H1 (cell line): ENCODE measurements around the gene PAQR7. TPM values are rescaled to one million over a fixed set of nuclear protein-coding genes. Genes with fewer than 3 reads are reported as not detected.

Experiments used
- CTCF ChIA-PET: fragments of 300-600 bp; sonication (Branson Sonifier 250); formaldehyde crosslinking; loops from one replicate; lab custom pipeline; 2021; ENCODE audit not compliant: partially characterized antibody; lab: Charles Lee
- POLR2A ChIA-PET: fragments of 300-600 bp; sonication (Branson Sonifier 250); formaldehyde crosslinking; loops from one replicate; lab custom pipeline; 2021; ENCODE audit warnings: inconsistent platforms; ENCODE audit not compliant: partially characterized antibody; lab: Charles Lee
- DNase-seq, 2 experiments: peaks; one replicate each; pipeline versions ENCODE4 v3.0.0 to v3.0.0-alpha.2; 2010 to 2022; ENCODE audit warnings: low spot score in 2 of 2, low read depth in 1 of 2, mixed read lengths in 1 of 2
- FAIRE-seq: peaks from 2 replicates; lab custom pipeline; 2011; peaks lifted over from hg19 to GRCh38; lab: Jason Lieb, UNC
- H2AFZ ChIP-seq: 2 replicates; pipeline ENCODE4 v1.8.1; 2012; ENCODE audit warnings: low read length, inconsistent platforms
- H2AK5ac ChIP-seq: 2 replicates; pipeline ENCODE4 v1.6.1; 2013; ENCODE audit warnings: low read depth, low read length
- H2BK120ac ChIP-seq: replicated peaks from 2 replicates; pipeline ENCODE3; 2013; ENCODE audit warnings: low read depth, low read length, inconsistent platforms
- H2BK12ac ChIP-seq: 2 replicates; pipeline ENCODE4 v1.6.1; 2013; ENCODE audit warnings: low read depth, low read length
- H2BK15ac ChIP-seq: 2 replicates; pipeline ENCODE4 v1.6.1; 2013; ENCODE audit warnings: low read length
- H2BK20ac ChIP-seq: 2 replicates; pipeline ENCODE4 v1.6.1; 2013; ENCODE audit warnings: low read length
- H2BK5ac ChIP-seq: 2 replicates; pipeline ENCODE4 v1.6.1; 2013; ENCODE audit warnings: low read depth, low read length
- H3K14ac ChIP-seq: 2 replicates; pipeline ENCODE4 v1.6.1; 2013; ENCODE audit warnings: inconsistent platforms; ENCODE audit not compliant: insufficient read length
- H3K18ac ChIP-seq: 2 replicates; pipeline ENCODE4 v1.6.1; 2013; ENCODE audit warnings: low read length; ENCODE audit errors: extremely low read depth
- H3K23ac ChIP-seq: 2 replicates; pipeline ENCODE4 v1.6.1; 2013; ENCODE audit warnings: inconsistent platforms; ENCODE audit not compliant: insufficient read length
- H3K23me2 ChIP-seq: 2 replicates; pipeline ENCODE4 v1.6.1; 2013; ENCODE audit warnings: low read depth, low read length
- H3K27ac ChIP-seq: 2 replicates; pipeline ENCODE4 v1.6.1; 2011; ENCODE audit warnings: low read depth, low read length, inconsistent platforms
- H3K27me3 ChIP-seq, 4 experiments: replicated peaks in 1 of 4; 1 replicate in 1 of 4; 2 replicates in 3 of 4; pipeline versions ENCODE4 v1.6.1 to v1.8.1; 2011 to 2013; ENCODE audit warnings: low read length in 3 of 4, mild to moderate bottlenecking in 3 of 4, inconsistent platforms in 2 of 4, mixed read lengths in 2 of 4, moderate library complexity in 1 of 4; ENCODE audit not compliant: control insufficient read depth in 3 of 4, insufficient read depth in 3 of 4; ENCODE audit errors: extremely low read depth in 1 of 4
- H3K36me3 ChIP-seq, 4 experiments: 2 replicates each; pipeline versions ENCODE4 v1.6.1 to v1.8.1; 2011 to 2013; ENCODE audit warnings: mild to moderate bottlenecking in 4 of 4, low read length in 3 of 4, moderate library complexity in 2 of 4, control low read depth in 1 of 4, inconsistent platforms in 1 of 4; ENCODE audit not compliant: insufficient read depth in 4 of 4, control insufficient read depth in 2 of 4
- H3K4ac ChIP-seq: replicated peaks from 2 replicates; pipeline ENCODE3; 2013; ENCODE audit warnings: low read length, low read depth, mixed read lengths, inconsistent platforms; ENCODE audit not compliant: insufficient read length
- H3K4me1 ChIP-seq, 4 experiments: replicated peaks in 1 of 4; 1 replicate in 1 of 4; 2 replicates in 3 of 4; pipeline versions ENCODE4 v1.6.1 to v1.8.1; 2011 to 2013; ENCODE audit warnings: low read length in 3 of 4, inconsistent platforms in 2 of 4, mixed read lengths in 1 of 4; ENCODE audit not compliant: insufficient read depth in 4 of 4, control insufficient read depth in 3 of 4
- H3K4me2 ChIP-seq, 2 experiments: 2 replicates each; pipeline versions ENCODE4 v1.6.1 to v1.8.1; 2011 to 2013; ENCODE audit warnings: low read depth in 2 of 2, low read length in 2 of 2, control low read depth in 1 of 2, inconsistent platforms in 1 of 2, mild to moderate bottlenecking in 1 of 2; ENCODE audit not compliant: insufficient read depth in 1 of 2
- H3K4me3 ChIP-seq, 4 experiments: fragments of 200-600, 300-600 bp in 1 of 4; sonication (generic), shearing (Covaris generic), sonication (Bioruptor Twin) in 1 of 4; 2 replicates each; pipeline versions ENCODE4 v1.5.1 to v1.8.1; 2011 to 2016; ENCODE audit warnings: low read length in 4 of 4, low read depth in 3 of 4, control low read depth in 2 of 4, inconsistent platforms in 2 of 4, mild to moderate bottlenecking in 2 of 4, mixed read lengths in 1 of 4, moderate library complexity in 1 of 4; ENCODE audit not compliant: insufficient read depth in 2 of 4; ENCODE audit errors: extremely low read depth in 1 of 4
- H3K56ac ChIP-seq: replicated peaks from 2 replicates; pipeline ENCODE3; 2013; ENCODE audit warnings: low read depth, mild to moderate bottlenecking, mixed read lengths, low read length, inconsistent platforms; ENCODE audit not compliant: insufficient read length
- H3K79me1 ChIP-seq: 2 replicates; pipeline ENCODE4 v1.6.1; 2013; ENCODE audit warnings: low read depth, low read length, control low read depth
- H3K79me2 ChIP-seq, 2 experiments: 2 replicates each; pipeline versions ENCODE4 v1.6.1 to v1.8.1; 2012 to 2013; ENCODE audit warnings: low read length in 2 of 2, mild to moderate bottlenecking in 2 of 2, inconsistent platforms in 1 of 2; ENCODE audit not compliant: insufficient read depth in 2 of 2, control insufficient read depth in 1 of 2
- H3K9ac ChIP-seq, 4 experiments: replicated peaks in 1 of 4; 1 replicate in 1 of 4; 2 replicates in 3 of 4; pipeline versions ENCODE4 v1.6.1 to v1.8.1; 2011 to 2013; ENCODE audit warnings: low read depth in 3 of 4, low read length in 3 of 4, control low read depth in 2 of 4, mild to moderate bottlenecking in 2 of 4, moderate library complexity in 2 of 4, inconsistent platforms in 1 of 4; ENCODE audit errors: extremely low read depth in 1 of 4
- H3K9me3 ChIP-seq, 2 experiments: 2 replicates each; pipeline versions ENCODE4 v1.6.1 to v1.8.1; 2012 to 2013; ENCODE audit warnings: mild to moderate bottlenecking in 2 of 2, moderate library complexity in 2 of 2, control low read depth in 1 of 2, inconsistent platforms in 1 of 2, low read depth in 1 of 2, low read length in 1 of 2, mixed read lengths in 1 of 2; ENCODE audit not compliant: insufficient read depth in 2 of 2
- H4K20me1 ChIP-seq, 2 experiments: replicated peaks in 1 of 2; 2 replicates each; pipeline versions ENCODE3 to v1.8.1; 2011 to 2013; ENCODE audit warnings: inconsistent platforms in 2 of 2, low read length in 2 of 2, mild to moderate bottlenecking in 1 of 2; ENCODE audit not compliant: insufficient read depth in 2 of 2, control insufficient read depth in 1 of 2
- H4K5ac ChIP-seq: 2 replicates; pipeline ENCODE4 v1.6.1; 2013; ENCODE audit warnings: low read length, low read depth, mixed read lengths, inconsistent platforms; ENCODE audit not compliant: insufficient read length
- H4K8ac ChIP-seq: 2 replicates; pipeline ENCODE4 v1.8.0; 2013; ENCODE audit warnings: mild to moderate bottlenecking, moderate library complexity, low read length, inconsistent platforms; ENCODE audit not compliant: insufficient read depth; ENCODE audit errors: extremely low read depth
- H4K91ac ChIP-seq: replicated peaks from 2 replicates; pipeline ENCODE3; 2013; ENCODE audit warnings: low read length, mixed read lengths, inconsistent platforms; ENCODE audit not compliant: insufficient read length
- BCL11A ChIP-seq, 2 experiments: IDR thresholded peaks; one replicate each; pipeline ENCODE4 v1.6.1; 2011; ENCODE audit warnings: low read depth in 2 of 2, low read length in 2 of 2, mild to moderate bottlenecking in 2 of 2
- EZH2 ChIP-seq: fragments of 200-600 bp; sonication (generic); IDR thresholded peaks from 2 replicates; pipeline ENCODE4 v1.7.1; 2012; ENCODE audit warnings: low read depth, mild to moderate bottlenecking, moderate library complexity, low read length, inconsistent platforms; ENCODE audit not compliant: severe bottlenecking
- GABPA ChIP-seq: IDR thresholded peaks from 2 replicates; pipeline ENCODE4 v1.6.1; 2011; ENCODE audit warnings: mild to moderate bottlenecking, low read length, moderate library complexity, borderline replicate concordance; ENCODE audit not compliant: insufficient read depth
- HDAC2 ChIP-seq, 2 experiments: fragments of 300-600 bp in 1 of 2; sonication (generic) in 1 of 2; IDR thresholded peaks; 2 replicates each; pipeline ENCODE4 v1.6.1; 2011 to 2012; ENCODE audit warnings: low read depth in 2 of 2, low read length in 2 of 2, mild to moderate bottlenecking in 2 of 2, moderate library complexity in 2 of 2, borderline replicate concordance in 1 of 2, inconsistent platforms in 1 of 2
- POLR2A ChIP-seq, 2 experiments: IDR thresholded peaks; 1 replicate in 1 of 2; 2 replicates in 1 of 2; pipeline ENCODE4 v1.6.1; 2011; ENCODE audit warnings: low read depth in 2 of 2, low read length in 2 of 2, mild to moderate bottlenecking in 2 of 2; ENCODE audit errors: control extremely low read depth in 1 of 2
- SIN3A ChIP-seq, 2 experiments: IDR thresholded peaks in 1 of 2; conservative IDR thresholded peaks in 1 of 2; 2 replicates each; pipeline ENCODE4 v1.6.1; 2011 to 2012; ENCODE audit warnings: low read length in 2 of 2, improper control_type of control experiment in 1 of 2, low read depth in 1 of 2, mild to moderate bottlenecking in 1 of 2
- TAF1 ChIP-seq: IDR thresholded peaks from 2 replicates; pipeline ENCODE4 v1.6.1; 2011; ENCODE audit warnings: mild to moderate bottlenecking, low read depth, low read length
- WGBS, 2 experiments: shearing (Covaris generic) in 1 of 2; methylation state at CpG; one replicate each; pipeline versions ENCODE4 v1.1.6 to v1.1.7; 2013 to 2015; ENCODE audit warnings: low lambda C conversion rate in 2 of 2, mixed read lengths in 2 of 2, inconsistent platforms in 1 of 2, low coverage in 1 of 2, missing lambda C conversion rate in 1 of 2; ENCODE audit not compliant: insufficient replicate concordance in 2 of 2, insufficient coverage in 1 of 2, insufficient read length in 1 of 2; ENCODE audit errors: extremely low coverage in 1 of 2, missing lambda C conversion rate in 1 of 2; 5-methylcytosine and 5-hydroxymethylcytosine counted together
- polyA plus RNA-seq, 7 experiments: library from polyadenylated mRNA; depleted of rRNA in 3 of 7; stranded (reverse) in 5 of 7; unstranded in 2 of 7; fragments of >200 nt in 5 of 7; fragments of 200-250 nt in 2 of 7; gene quantifications; 1 replicate in 5 of 7; 2 replicates in 1 of 7; 4 replicates in 1 of 7; pipeline versions ENCODE4 v1.2.1 to v1.2.3, GENCODE V29; 2011 to 2013; ENCODE audit warnings: missing spikeins in 2 of 7, mixed read lengths in 2 of 7
- total RNA-seq: library from RNA; stranded (reverse); fragmentation: NEBNext Ultra II Directional; extraction: Animal tissue kit (Norgen Biotek cat#: 25700); gene quantifications from 2 replicates; pipeline ENCODE4 v1.2.1, GENCODE V29; 2021
- TF ChIP-seq, protein P1 (sequence below): IDR thresholded peaks from 2 replicates; pipeline ENCODE4 v1.6.1; 2012; ENCODE audit warnings: inconsistent platforms
- TF ChIP-seq, protein P2 (sequence below): IDR thresholded peaks from 2 replicates; pipeline ENCODE4 v1.6.1; 2012; ENCODE audit warnings: low read length, inconsistent platforms

Gene PAQR7
- total and polyA plus RNA-seq, 2 of the 8 experiments (the other 6 are each of a cell fraction or from before 2014, with no cell fraction given) = 7.3 to 7.4 TPM

DNA sequence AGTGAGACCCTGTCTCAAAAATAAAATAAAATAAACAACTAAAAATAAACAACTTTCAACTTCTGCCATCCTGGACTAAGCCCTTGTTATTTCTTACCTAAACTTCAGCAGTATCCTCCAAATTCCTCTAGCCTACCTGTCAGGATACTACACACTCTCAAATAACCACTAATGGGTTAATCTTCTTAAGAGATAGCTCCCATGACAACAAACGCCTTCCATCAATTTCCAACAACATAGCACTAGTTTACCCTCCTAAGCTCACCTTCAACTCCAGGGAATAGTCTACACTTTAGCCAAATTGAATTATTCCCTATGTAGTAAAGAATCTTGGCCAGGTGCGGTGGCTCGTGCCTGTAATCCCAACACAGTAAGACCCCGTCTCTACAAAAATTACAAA, 27.6 kb downstream of the PAQR7 start:
- Histone ChIP-seq H4K8ac (no peak overlapping the region), H4K5ac (no peak overlapping the region), H3K27ac (no peak overlapping the region), H3K4me1 (peaks cover 0 to 3% (median under 1%) of the 10 kb centered on the region in 4 experiments; a peak in 2 of 7 replicates), H2BK20ac (no peak overlapping the region), H2BK5ac (no peak overlapping the region), H3K79me1 (peaks cover 5% of the 10 kb centered on the region), H3K36me3 (no peaks in the 10 kb centered on the region; a peak in 1 of 8 replicates), H3K56ac (no peak overlapping the region), H3K23me2 (no peaks in the 10 kb centered on the region), H3K9me3 (no peaks in the 10 kb centered on the region), H4K20me1 (peaks cover 0 to 4% of the 10 kb centered on the region in 2 experiments), H2BK120ac (no peak overlapping the region), H2BK12ac (no peak overlapping the region), H3K18ac (no peak overlapping the region), H2AK5ac (no peak overlapping the region), H3K4me2 (no peak overlapping the region), H3K4me3 (no peak overlapping the region), H2BK15ac (no peak overlapping the region), H3K27me3 (no peaks in the 10 kb centered on the region), H3K9ac (no peak overlapping the region), H3K14ac (no peak overlapping the region), H3K23ac (no peak overlapping the region), H4K91ac (no peak overlapping the region), H3K79me2 (peaks cover 0 to 82% of the 10 kb centered on the region in 2 experiments; a peak in 3 of 4 replicates), H2AFZ (no peak overlapping the region), H3K4ac (no peak overlapping the region)
- POLR2A ChIA-PET = interaction anchor here (0.6 to 2.5 kb wide), 7 partner anchors 9 to 567 kb away, joined by 3 to 9 read pairs (median 3); partner anchors contain the start of gene PAQR7
- WGBS, 2 experiments = 91% methylated on average over 4 of the region's 4 CpGs; no CpG with 5 or more reads in 1 of the 2 experiments
- no peak for FAIRE-seq
- CTCF ChIA-PET = interaction anchor here (0.8 to 2.9 kb wide), 6 partner anchors 8 to 327 kb away, joined by 3 to 9 read pairs (median 3); no protein-coding TSS in a partner anchor
- DNase-seq = no peak
- TF ChIP-seq BCL11A (IDR thresholded peaks at IDR 0.05; ENCODE audit: low read depth in 2 of 2, low read length in 2 of 2) (no peak), HDAC2 (IDR thresholded peaks at IDR 0.05; ENCODE audit: borderline replicate concordance in 1 of 2, low read depth in 2 of 2, low read length in 2 of 2) (no peak), POLR2A (IDR thresholded peaks at IDR 0.05; ENCODE audit: control extremely low read depth in 1 of 2, low read depth in 2 of 2, low read length in 2 of 2) (no peak), GABPA (no peak), TAF1 (no peak), EZH2 (no peak), SIN3A (conservative IDR thresholded peaks at IDR 0.05 in 1 of 2, IDR thresholded peaks at IDR 0.05 in 1 of 2; ENCODE audit: low read depth in 1 of 2, low read length in 2 of 2) (no peak)
- TF ChIP-seq, protein P1, sequence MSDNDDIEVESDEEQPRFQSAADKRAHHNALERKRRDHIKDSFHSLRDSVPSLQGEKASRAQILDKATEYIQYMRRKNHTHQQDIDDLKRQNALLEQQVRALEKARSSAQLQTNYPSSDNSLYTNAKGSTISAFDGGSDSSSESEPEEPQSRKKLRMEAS = no peak
- TF ChIP-seq, protein P2, sequence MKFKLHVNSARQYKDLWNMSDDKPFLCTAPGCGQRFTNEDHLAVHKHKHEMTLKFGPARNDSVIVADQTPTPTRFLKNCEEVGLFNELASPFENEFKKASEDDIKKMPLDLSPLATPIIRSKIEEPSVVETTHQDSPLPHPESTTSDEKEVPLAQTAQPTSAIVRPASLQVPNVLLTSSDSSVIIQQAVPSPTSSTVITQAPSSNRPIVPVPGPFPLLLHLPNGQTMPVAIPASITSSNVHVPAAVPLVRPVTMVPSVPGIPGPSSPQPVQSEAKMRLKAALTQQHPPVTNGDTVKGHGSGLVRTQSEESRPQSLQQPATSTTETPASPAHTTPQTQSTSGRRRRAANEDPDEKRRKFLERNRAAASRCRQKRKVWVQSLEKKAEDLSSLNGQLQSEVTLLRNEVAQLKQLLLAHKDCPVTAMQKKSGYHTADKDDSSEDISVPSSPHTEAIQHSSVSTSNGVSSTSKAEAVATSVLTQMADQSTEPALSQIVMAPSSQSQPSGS = no peak
